ENCODE measurements around the gene LILRB3.
A peak's percentile ranks its signal among the peaks of the same experiment; 100 is the strongest.
"Not testable (repeated sequence)": the region's sequence is repeated elsewhere in the genome, so short reads cannot be mapped to it uniquely, and the experiment has no call there.

LILRB3 gene

GRCh38 chr19:54209811-54210494 is 12.9 kb downstream of the LILRB3 start:
- no peak overlapping the region for H3K4me3 ChIP-seq (ENCODE audit: low read depth, low read length)
- DNase-seq (ENCODE audit: low read depth), result peak; percentile 98
- TF ChIP-seq CTCF (IDR thresholded peaks at IDR 0.05; ENCODE audit: low read depth, low read length, missing control alignments), result no peak
- in situ Hi-C loops (cut with HindIII; ENCODE audit: low sequenced_read_pairs), result no loop called here

- DNase-seq (ENCODE audit: low read depth), result no peak
- in situ Hi-C loops (cut with HindIII; ENCODE audit: low sequenced_read_pairs), result no loop called here
- no peak for TF ChIP-seq CTCF (IDR thresholded peaks at IDR 0.05; ENCODE audit: low read depth, low read length, missing control alignments)
- H3K4me3 ChIP-seq (ENCODE audit: low read depth, low read length), result no peak overlapping the region
Measured at GRCh38 chr19:54209058-54209810, 13.6 kb downstream of the LILRB3 start.

GRCh38 chr19:54208784-54209057 is 14.1 kb downstream of the LILRB3 start:
- no peak overlapping the region for H3K4me3 ChIP-seq (ENCODE audit: low read depth, low read length)
- in situ Hi-C loops (cut with HindIII; ENCODE audit: low sequenced_read_pairs), result no loop called here
- DNase-seq (ENCODE audit: low read depth), result no peak
- TF ChIP-seq CTCF (IDR thresholded peaks at IDR 0.05; ENCODE audit: low read depth, low read length, missing control alignments), result no peak

GRCh38 chr19:54207983-54208783 is 14.6 kb downstream of the LILRB3 start:
- in situ Hi-C loops (cut with HindIII; ENCODE audit: low sequenced_read_pairs), result no loop called here
- no peak overlapping the region for H3K4me3 ChIP-seq (ENCODE audit: low read depth, low read length)
- peak; percentile 53 for DNase-seq (ENCODE audit: low read depth)
- TF ChIP-seq CTCF (IDR thresholded peaks at IDR 0.05; ENCODE audit: low read depth, low read length, missing control alignments), result no peak

- DNase-seq (ENCODE audit: low read depth), result no peak
- no peak for TF ChIP-seq CTCF (IDR thresholded peaks at IDR 0.05; ENCODE audit: low read depth, low read length, missing control alignments)
- in situ Hi-C loops (cut with HindIII; ENCODE audit: low sequenced_read_pairs), result no loop called here
- no peak overlapping the region for H3K4me3 ChIP-seq (ENCODE audit: low read depth, low read length)
Measured at GRCh38 chr19:54207676-54207982, 15.2 kb downstream of the LILRB3 start.

GRCh38 chr19:54207193-54207592 is 15.6 kb downstream of the LILRB3 start:
- in situ Hi-C loops (cut with HindIII; ENCODE audit: low sequenced_read_pairs); DNase-seq (ENCODE audit: low read depth); H3K4me3 ChIP-seq (ENCODE audit: low read depth, low read length): not testable (repeated sequence)

- no peak for TF ChIP-seq CTCF (IDR thresholded peaks at IDR 0.05; ENCODE audit: low read depth, low read length, missing control alignments)
- in situ Hi-C loops (cut with HindIII; ENCODE audit: low sequenced_read_pairs), result no loop called here
- DNase-seq (ENCODE audit: low read depth), result no peak
- H3K4me3 ChIP-seq (ENCODE audit: low read depth, low read length), result no peak overlapping the region
Measured at GRCh38 chr19:54206831-54207177, 16.0 kb downstream of the LILRB3 start.
